ENCODE data around the gene MAU2. TPM values are rescaled to one million over a fixed set of nuclear protein-coding genes. Genes with fewer than 3 reads are reported as not detected.

Gene MAU2, protein sequence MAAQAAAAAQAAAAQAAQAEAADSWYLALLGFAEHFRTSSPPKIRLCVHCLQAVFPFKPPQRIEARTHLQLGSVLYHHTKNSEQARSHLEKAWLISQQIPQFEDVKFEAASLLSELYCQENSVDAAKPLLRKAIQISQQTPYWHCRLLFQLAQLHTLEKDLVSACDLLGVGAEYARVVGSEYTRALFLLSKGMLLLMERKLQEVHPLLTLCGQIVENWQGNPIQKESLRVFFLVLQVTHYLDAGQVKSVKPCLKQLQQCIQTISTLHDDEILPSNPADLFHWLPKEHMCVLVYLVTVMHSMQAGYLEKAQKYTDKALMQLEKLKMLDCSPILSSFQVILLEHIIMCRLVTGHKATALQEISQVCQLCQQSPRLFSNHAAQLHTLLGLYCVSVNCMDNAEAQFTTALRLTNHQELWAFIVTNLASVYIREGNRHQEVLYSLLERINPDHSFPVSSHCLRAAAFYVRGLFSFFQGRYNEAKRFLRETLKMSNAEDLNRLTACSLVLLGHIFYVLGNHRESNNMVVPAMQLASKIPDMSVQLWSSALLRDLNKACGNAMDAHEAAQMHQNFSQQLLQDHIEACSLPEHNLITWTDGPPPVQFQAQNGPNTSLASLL
- 31.7 TPM for total RNA-seq

DNA sequence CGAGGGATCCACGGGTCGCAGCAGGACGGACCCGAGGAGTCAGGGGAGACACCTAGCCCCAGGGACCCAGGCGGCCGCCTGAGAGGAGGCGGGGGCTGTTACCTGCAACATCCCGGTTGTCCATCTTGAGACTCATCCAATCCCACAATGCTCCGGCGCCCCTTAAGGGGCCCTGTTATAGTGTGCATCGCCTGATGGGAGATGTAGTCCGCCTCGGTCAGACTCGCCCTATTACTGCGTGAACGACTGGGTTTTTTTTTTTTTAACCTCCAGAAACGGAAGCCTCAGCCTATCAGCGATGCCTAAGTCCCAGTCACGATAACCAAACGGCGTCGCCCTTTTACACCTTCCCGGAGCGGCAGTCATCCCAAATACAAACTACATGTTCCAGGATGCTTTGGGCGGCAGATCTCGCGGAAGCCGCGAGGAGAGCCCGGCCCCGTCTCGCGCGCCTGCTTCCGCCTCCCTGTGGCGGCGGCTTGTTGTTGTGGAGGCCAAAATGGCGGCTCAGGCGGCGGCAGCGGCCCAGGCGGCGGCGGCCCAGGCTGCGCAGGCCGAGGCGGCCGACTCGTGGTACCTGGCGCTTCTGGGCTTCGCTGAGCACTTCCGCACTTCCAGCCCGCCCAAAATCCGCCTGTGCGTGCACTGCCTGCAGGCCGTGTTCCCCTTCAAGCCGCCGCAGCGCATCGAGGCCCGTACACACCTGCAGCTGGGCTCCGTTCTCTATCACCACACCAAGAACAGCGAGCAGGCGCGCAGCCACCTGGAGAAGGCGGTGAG lies at the start of gene MAU2, which contains the start of gene SUGP1:
Gene MAU2, plus strand, starts transcription at position 469 of the 780 bp plus-strand sequence. Its CDS starts 31 bp downstream, at position 500.
Gene SUGP1, minus strand, starts transcription at position 149 of the 780 bp plus-strand sequence. Its CDS starts 13 bp downstream, at position 136.
- peak; percentile 85 for DNase-seq

DNA sequence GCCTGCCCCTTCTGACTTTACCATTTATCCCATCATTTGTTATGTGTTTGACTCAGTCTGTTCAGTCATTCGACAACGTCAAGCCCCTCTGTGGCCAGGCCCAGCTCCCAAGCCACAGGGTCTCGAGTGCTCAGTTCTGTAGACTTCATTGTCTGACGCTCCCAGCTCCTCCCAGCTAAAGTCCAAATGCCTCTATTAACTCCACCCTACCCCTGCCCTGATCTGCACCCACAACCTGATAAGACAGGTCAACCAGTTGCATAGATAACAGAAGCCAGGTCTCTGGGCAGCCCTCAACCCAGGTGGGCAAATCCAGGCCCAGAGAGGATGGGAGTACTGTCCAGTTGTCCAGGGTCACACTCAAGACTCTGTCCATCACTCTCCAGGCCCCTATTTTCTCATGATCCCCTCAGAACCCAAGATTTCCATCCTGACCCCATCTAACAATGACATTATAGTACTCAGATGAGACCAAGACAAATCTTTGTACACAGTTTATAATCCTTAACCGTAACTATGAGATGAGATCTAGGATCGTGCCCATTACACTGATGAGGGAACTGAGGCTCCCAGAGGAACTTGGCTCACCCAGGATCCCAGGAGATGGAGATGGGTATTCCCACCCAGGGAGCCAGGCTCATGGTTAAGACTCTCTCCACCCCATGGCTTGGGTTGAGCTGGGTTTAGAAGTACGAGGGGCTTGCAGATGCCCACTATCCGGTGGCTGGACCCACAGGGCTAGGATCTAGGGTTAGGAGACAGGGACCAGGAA lies 48.6 kb upstream of the MAU2 start:
- no peak for DNase-seq

DNA sequence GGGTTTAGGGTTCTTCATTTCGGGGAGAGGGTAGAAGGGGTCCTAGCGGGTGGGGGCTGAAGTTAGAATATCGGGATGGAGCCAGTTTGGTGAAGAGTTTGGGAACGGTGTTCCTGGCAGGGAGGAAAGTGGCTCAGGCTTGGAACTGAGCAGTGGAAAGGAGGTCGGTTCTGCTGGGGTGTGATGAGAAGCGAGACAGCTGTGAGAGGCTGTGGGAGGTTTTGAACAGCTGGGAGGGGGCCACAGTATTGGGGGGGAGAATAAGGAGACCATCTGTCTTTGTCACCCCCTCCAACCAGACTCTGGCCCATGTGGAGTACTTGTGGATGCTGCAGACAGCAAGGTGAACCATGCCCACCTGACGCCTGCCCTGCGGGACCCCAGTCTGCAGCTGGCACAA lies 46.5 kb upstream of the MAU2 start:
- DNase-seq, result no peak

DNA sequence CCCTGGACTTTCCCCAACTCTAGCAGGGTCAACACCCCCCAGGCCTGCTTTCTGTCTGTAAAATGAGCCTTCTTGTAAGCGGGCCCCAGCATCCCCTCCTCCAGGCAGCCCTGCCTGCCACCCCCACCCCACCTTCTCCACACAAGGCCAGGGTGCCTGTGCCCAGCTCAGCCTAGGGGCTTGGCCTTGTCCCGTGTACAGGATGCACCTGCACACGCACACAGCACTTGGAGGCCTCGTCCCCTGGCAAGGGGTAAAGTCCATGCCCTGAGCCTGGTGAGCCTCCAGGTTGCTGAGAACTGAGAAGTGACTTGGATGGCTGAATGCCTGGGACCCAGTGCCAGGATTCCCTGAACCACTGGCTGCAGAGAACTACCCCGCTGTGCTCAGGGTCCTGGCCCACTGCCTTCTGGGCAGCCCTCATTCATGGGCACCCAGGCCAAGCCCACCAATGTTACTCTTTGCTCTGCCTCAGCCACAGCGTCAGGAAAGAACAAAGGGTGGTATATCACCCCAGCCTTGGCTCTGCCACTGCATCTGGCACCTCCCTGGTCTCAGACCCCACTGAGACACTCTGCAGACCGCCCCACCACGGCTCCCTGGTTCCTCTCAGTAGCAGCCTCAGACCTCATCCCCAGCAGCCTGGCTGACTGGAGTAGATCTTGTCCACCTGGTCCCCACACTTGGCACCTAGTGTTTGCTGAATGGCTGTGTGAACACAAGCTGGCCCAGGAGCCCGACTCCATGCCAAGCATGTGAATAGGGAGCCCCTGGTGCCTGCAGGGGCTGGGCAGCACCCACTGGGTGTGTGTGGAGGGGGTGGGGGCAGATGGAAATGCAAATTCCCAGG lies 45.7 kb upstream of the MAU2 start:
- DNase-seq, result no peak

DNA sequence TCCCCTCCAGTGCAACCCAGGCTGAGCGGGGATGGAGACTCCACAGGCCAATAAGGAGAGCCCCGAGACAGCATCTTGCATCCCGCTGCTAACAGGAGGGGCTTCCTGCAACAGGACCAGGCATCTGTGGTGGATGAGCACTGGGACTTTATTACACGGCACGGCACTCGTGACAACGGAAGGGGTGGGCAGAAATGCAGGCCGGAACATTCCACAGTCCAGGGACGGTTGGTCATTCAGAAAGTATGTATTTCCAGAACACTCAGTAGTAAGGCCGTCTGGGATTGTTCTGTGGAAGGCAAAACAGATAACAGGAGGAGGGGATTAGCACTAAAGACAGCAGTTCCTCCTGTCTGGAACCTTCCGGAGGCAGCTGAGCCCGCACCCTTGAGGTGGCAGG lies 44.2 kb upstream of the MAU2 start:
- no peak for DNase-seq

DNA sequence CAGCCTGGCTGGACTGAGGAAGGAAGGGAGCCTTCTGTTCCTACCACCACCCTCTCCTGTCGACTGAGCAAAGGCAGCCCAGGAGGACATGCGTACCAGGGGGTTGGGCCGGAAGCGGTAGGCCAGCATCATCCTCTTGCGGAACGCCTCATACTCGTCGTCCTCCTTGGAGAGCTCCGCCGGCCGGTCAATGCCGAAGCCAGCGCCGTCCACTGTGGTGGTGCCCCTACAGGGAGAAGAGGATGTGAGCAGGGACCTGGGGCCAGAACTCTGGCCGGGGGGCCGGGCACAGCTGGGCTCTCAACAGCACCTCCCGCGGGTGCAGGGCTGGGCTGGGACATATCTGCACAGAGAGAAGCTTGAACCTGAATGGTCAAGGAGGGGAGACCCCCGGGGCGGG lies 43.8 kb upstream of the MAU2 start:
- no peak for DNase-seq

DNA sequence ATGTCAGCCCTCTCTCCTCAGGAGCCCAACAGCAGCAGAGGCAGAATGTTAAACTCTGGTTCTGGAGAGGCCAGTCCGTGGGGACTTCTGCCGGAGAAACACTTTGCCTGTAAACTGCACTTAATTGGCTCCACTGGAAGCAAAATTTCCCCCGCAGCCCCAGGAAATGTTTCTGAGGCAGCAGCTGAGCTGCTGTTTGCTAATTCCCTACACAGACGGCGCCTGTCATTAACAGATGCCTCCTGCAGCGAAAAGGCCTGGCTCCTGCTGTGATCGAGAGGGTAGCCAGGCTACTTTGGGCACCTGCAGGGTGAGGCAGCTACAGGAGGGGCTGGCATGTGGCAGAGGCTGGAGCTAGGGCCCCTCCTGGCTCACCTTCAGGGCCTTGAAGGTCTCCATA lies 42.3 kb upstream of the MAU2 start:
- DNase-seq, result no peak

DNA sequence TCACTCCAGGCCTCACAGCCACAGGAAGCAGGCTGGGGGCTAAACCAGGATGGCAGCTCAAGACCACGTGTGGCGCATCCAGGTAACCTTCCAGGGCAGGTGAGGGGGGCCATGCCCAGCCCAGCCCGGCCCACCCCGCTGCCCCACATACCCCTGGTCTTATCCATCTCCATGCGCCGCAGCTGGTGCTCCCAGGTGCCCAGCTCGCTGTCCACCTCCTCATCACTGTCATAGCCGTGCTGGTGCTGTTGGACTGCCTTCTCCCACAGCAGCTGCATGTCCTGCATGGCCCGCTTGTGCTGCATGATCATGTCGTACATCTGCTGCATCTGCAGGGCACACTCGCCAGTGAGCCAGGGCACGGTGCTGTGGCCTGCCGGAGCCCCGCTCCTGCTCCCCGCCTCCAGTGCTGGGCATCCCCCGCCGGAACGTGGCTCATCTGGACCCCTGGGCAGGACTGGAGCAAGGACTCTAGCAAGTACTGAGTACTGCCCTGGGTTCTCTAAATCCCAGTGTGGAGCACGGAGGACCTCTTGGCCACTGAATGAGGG lies 41.5 kb upstream of the MAU2 start:
- DNase-seq, result no peak

DNA sequence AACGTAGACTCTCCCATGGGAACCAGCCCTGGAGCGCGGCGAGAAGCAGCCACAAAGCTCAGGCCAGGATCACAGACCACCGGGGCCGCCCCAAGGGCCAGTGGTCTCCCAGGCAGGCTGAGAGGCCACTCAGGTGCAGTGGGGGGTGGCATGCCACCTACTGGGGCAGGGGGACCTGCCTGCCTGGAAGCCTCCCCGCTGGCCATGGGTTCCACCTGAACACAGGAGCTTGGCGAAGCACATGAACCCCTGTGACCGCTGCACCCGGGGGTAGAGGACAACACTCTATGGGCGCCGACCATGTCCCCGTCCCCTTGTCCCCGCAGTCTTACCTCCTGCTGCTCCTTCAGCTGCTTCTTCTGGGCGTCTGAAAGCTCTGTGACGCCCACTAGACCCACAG lies 40.8 kb upstream of the MAU2 start:
- no peak for DNase-seq

DNA sequence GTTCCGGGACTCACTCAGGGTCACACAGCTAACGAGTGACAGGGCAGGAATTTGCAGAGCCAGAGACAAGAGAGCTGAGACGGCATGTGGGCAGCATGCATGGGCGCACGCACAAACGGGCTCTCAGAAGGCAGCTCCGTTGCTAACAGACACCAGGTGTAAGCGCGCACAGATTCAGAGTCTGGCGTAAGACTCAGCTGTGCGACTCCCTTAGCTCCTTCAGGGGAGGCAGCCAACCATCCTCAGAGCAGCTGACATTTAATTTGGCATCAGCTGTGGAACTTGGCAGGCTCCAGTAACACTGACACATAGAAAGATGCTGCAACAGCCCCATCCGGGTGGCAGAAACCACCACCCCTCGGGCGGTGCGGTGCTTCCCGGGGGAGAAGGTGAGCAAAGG lies 40.1 kb upstream of the MAU2 start:
- peak; percentile 61 for DNase-seq

DNA sequence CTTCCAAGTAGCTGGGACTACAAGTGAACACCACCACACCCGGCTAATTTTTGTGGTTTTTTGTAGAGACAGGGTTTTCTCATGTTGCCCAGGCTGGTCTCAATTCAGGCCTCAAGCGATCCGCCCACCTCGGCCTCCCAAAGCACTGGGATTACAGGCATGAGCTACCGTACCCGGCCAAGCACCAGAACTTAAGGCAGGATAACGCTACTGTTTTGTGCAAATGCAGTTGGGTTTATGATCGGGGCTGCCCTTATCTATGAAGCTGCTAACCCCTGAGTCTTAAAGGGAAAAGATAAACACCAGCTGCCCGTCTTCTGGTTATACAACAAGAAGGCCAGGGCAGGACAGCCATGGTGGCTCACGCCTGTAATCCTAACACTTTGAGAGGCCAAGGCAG lies 34.9 kb upstream of the MAU2 start:
- no peak for DNase-seq

DNA sequence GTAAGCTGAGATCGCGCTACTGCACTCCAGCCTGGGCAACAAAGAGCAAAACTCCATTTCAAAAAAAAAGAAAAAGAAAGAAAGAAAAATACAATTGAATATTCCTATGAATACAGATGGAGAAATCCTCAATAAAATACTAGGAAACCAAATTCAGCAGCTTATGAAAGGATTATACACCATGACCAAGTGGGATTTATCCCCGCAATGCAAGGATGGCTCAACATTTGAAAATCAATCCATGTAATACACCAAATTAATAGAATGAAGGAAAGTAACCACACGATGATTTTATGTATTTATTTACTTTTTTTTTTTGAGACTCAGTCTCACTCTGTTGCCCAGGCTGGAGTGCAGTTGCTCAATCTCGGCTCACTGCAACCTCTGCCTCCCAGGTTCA lies 28.0 kb upstream of the MAU2 start:
- no peak for DNase-seq

DNA sequence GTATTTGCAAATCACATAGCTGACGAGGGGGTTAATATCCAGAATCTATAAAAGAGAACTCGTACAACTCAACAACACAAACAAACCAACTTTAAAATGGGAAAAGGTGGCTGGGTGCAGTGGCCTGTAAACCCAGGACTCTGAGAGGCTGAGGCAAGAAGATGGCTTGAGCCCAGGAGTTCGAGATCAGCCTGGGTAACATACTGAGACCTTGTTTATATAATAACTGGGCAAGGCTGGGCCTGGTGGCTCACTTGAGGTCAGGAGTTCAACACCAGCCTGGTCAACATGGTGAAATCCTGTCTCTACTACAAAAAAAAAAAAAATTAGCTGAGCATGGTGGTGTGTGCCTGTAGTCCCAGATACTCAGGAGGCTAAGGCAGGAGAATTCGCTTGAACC lies 25.7 kb upstream of the MAU2 start:
- no peak for DNase-seq

DNA sequence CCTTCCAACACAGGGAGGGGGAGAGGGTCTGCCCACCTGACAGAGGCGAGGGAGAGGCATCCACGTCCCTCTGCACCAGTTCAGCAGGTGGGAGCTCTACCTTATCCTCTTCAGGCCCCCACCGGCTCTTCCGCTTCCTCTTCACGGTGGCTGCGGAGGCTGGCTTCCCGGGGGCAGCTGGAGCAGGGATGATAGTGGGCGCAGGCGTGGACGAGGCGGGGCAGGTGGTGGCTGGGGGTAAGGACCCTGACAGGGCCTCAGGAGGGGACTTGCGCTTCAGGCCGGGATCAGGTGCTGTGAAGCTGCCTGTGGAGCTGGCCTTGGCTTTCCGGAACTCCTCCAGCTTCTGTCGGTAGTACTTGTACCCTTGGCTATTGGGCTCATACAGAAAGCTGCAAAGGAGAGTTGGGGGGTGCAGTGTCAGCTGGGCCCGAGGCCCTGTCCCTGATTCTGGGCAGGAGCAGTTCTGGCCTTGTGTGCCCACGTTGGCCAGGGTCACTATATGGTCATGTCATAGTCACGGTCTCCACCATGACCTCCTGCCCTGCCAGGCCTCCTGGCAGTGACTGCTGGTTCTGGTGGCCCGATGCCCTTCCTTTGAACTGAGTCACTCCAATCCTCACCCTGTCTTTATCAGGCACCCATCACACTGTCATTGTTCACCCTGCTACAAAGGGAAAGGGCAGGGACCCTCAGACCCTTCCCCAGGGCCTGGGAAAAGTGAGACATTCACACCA lies 23.5 kb upstream of the MAU2 start:
- DNase-seq, result no peak

DNA sequence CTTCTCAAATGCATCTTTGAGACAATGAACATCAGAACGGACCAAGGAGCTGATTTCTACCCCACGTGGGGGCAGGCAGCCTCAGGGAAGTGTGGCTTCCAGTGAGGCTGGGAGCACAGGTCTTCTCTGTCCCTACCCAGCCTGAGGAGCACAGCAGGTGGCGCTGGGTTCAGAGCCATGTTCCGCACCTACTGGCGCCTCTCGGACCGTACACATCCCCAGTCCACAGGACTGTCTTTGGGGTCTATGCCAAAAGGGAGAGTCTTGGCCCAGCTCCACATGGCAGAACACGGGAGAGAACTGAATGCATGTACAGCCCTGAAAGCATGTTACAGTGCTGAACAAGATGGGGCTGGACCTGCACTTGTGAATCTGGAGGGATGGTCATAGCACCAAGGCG lies 22.9 kb upstream of the MAU2 start:
- no peak for DNase-seq

DNA sequence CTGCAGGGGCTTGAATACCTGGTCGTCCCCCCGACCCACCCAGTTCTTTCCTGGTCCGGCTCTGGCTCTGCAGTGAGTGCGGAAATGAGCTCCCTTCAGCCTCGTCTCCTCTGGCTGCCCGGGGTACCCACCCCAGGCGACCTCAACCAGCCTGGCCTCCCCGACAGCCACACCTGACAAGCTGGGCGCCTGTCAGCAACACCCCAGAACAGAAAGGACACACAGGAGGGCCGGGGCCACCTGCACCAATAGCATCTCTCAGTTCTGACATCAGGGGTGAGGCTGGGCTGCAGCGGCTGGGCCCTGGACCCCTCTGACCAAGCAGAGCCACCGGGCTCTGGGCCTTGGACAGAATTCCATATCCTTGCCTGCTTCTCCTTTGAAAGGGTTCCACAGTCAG lies 20.0 kb upstream of the MAU2 start:
- no peak for DNase-seq

DNA sequence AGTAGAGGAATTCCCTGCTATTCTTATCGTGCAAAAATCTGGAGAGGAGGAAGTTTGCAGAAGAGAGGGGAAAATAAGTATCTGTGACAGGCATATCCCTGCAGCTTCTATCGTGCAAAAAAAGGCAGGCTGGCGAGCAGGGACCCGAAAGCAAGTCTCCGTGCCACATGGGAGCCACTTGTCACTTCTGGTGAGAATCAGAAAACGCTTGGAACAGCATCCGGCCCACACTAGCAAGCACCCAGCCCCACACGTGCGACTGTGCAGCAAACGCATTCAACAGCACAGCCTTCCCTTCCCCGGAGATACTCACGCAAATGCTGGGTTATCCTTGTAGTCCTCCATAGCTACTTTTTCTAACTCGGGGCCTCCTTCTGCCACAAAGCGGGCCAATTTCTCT lies 17.2 kb upstream of the MAU2 start:
- DNase-seq, result no peak

DNA sequence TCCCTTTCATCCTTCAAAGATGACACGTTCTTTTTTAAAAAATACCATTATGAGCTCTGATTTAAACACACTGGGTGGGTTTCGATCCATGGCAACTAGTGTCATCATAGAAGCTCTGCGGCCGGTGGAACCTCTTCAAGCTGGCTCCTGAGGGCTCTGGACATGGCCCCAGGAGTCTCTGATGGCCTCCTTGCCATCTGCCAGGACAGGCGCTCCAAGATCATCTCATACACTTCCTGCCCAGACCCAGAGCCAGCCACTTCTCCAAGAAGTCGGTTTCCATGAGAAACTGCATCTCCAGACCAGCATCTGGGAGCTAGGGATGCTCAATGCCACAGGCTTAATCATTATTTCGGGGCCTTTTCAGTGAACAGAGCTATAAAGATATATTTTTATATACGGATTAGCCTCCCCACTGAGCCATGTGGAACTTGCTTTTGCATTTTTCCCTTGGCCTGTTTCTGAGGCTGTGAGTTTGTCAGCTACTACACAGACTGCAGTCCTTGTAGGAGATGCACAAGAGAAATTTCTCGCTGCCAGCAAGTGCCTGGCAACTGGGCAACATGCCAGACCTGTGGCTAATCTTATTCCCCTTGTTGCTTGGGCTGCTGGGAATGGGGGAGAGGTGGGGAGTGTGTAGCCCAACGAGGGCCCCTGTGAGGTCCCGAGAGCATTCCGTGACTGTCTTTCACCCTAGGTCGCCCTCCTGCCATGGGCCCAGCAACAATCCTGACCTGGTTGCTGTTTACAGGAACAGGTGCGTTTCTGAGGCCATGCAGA lies 16.3 kb upstream of the MAU2 start:
- DNase-seq, result peak; percentile 35

DNA sequence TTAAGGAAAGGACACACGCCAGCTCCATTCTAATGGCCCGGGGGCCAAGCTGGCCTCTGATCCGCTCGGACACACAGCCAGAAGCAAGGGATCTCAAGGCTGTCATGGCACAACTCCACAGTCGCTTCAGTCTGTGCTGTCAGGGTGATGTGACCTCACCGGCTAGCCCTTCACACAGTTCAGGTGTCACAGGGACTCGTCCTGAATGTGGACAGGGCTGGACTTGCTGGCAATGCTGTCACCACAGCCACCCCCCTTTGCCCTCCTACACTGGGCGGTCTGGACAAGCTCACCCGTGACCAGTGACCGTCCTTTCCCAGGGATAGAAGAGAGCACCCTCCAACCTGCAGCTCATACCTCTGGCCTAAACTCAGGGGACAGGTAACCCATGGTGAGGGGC lies 15.6 kb upstream of the MAU2 start:
- no peak for DNase-seq

DNA sequence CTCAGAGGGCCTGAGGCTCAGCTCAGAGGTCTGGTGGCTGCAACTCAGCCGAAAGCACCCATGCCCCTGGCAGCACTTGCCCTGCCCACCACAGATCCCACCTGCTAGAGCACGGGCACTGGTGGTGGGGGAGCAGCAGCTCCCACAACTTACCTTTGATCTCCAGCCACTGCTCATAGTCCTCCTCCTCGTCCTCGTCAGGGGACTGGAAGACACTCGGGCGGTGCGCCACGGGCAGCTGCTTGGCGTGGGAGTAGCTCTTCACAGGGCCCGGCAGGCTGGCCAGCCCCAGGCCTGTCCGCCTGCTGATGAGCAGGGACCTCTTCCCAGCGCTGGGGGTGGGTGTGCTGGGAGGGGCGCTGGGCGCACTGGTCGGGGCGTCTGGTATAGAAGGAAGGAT lies 14.9 kb upstream of the MAU2 start:
- DNase-seq, result peak; percentile 42
